Brain microvascular endothelial cell (primary cell): ENCODE results near the gene RBMXL3.
A peak's percentile ranks its signal among the peaks of the same experiment; 100 is the strongest.

ENCODE experiments used
- DNase-seq: peaks from one replicate; pipeline ENCODE4 v3.0.0-alpha.2; 2020
- H3K27ac ChIP-seq: fragments of 250-450 bp; sonication (Bioruptor Pico); 2 replicates; pipeline ENCODE4 v1.5.1; 2020; ENCODE audit warnings: mild to moderate bottlenecking, moderate library complexity
- H3K27me3 ChIP-seq: fragments of 250-450 bp; sonication (Bioruptor Pico); replicated peaks from 2 replicates; pipeline ENCODE4 v1.5.1; 2020; ENCODE audit warnings: mild to moderate bottlenecking
- H3K36me3 ChIP-seq: fragments of 250-450 bp; sonication (Bioruptor Pico); replicated peaks from 2 replicates; pipeline ENCODE4 v1.5.1; 2020; ENCODE audit warnings: mild to moderate bottlenecking
- H3K4me3 ChIP-seq: 2 replicates; pipeline ENCODE4 v1.5.1; 2011; ENCODE audit warnings: low read depth, mild to moderate bottlenecking, control low read depth, low read length, moderate library complexity
- in situ Hi-C: cut with HindIII; loops from 2 replicates; pipeline ENCODE4 v1.10.0; 2017; ENCODE audit warnings: low sequenced_read_pairs, low pct_ligation_motif_present
- TF ChIP-seq, protein P1 (sequence below): IDR thresholded peaks from 2 replicates; pipeline ENCODE4 v1.5.1; 2011; ENCODE audit warnings: low read depth, mild to moderate bottlenecking, moderate library complexity, low read length, control low read depth, inconsistent platforms; ENCODE audit errors: missing control alignments

Gene RBMXL3

DNA sequence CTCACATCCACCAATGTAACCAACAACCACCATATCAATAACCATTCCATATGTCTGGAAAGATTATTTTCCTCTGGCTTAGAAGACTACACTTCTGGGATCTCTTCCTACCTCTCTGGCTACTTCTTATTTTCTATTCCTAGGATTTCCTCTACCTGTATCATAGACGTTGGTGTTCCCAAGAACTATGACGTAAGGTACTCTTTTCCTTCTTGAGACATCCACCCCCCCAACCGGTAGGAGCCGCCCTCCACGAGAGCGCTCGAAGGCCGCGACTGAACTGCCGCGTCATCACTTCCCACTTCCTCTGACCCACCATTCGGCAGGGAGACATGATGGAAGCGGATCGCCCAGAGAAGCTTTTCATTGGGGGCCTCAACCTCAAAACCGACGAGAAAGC is at the start of gene RBMXL3:
Gene RBMXL3, plus strand, starts transcription at position 301 of the 400 bp plus-strand sequence. Its CDS starts 32 bp downstream, at position 333.
- no peak for DNase-seq
- TF ChIP-seq, protein P1, sequence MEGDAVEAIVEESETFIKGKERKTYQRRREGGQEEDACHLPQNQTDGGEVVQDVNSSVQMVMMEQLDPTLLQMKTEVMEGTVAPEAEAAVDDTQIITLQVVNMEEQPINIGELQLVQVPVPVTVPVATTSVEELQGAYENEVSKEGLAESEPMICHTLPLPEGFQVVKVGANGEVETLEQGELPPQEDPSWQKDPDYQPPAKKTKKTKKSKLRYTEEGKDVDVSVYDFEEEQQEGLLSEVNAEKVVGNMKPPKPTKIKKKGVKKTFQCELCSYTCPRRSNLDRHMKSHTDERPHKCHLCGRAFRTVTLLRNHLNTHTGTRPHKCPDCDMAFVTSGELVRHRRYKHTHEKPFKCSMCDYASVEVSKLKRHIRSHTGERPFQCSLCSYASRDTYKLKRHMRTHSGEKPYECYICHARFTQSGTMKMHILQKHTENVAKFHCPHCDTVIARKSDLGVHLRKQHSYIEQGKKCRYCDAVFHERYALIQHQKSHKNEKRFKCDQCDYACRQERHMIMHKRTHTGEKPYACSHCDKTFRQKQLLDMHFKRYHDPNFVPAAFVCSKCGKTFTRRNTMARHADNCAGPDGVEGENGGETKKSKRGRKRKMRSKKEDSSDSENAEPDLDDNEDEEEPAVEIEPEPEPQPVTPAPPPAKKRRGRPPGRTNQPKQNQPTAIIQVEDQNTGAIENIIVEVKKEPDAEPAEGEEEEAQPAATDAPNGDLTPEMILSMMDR: no peak

DNA sequence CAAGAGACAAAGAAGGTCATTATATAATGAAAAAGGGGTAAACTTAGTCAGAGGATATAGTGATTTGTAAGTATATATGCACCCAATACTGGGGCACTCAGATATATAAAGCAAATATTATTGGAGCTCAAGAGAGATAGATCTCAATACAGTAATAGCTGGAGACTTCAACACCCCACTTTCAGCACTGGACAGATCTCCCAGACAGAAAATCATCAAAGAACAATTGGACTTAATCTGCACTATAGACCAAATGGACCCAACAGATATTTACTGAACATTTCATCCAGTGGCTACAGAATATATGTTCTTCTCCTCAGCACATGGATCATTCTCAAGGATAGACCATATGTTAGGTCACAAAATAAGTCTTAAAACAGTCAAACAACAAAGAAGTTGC is 47.2 kb upstream of the RBMXL3 start:
- DNase-seq: peak; percentile 1
- Histone ChIP-seq H3K27ac (no peak overlapping the region), H3K4me3 (no peak overlapping the region), H3K36me3 (no peaks in the 10 kb centered on the region), H3K27me3 (no peaks in the 10 kb centered on the region)
- in situ Hi-C loops: no loop called here
- TF ChIP-seq, protein P1: no peak

More for the DNA sequence above, at the start of gene RBMXL3:
- H3K27ac ChIP-seq: no peak within 1 kb of the TSS
- H3K4me3 ChIP-seq: no peak within 1 kb of the TSS
- H3K36me3 ChIP-seq: no peaks in the 10 kb centered on the region
- in situ Hi-C loops: no loop called here
- H3K27me3 ChIP-seq: no peaks in the 10 kb centered on the region

DNA sequence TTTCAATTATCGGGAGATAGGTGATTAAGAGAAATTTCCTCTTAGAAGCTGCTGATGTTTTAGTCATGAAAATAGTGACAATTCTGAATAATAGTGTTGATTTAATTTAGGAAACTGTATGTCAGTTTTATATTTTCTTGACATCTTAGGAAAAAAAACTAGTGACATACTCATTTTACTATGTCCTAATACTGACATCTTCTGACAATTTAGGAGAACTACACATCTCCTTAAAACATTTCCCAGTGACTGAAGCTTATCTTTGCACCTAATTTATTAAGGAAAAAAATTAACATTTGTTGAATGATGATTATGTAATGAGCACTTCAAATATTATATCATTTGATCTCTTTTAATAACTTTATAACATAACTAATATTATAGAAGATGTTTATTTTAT is 42.0 kb upstream of the RBMXL3 start:
- in situ Hi-C loops: no loop called here
- no peaks in the 10 kb centered on the region for H3K27me3 ChIP-seq
- TF ChIP-seq, protein P1: peak; percentile 3
- no peaks in the 10 kb centered on the region for H3K36me3 ChIP-seq
- DNase-seq: no peak
- no peak overlapping the region for H3K27ac ChIP-seq
- H3K4me3 ChIP-seq: no peak overlapping the region

DNA sequence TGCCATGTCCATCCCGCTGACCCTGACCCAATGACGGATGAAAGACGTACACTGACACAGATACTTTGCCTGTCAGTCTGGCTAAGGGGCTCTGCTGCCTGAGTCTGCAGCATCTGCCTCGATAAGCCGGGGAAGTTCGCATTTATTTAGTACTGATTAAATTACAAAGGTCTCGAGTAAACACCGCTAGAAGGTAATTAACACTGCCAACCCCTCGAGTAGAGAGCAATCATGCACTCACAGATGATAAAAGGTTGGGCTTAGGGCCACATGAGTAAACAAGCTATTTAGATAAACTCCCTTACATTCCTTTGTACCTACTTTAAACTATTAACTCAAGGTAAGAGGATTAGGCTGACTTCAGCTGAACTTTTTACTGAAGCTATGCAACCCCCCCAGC is 16.0 kb upstream of the RBMXL3 start:
- H3K36me3 ChIP-seq: no peaks in the 10 kb centered on the region

DNA sequence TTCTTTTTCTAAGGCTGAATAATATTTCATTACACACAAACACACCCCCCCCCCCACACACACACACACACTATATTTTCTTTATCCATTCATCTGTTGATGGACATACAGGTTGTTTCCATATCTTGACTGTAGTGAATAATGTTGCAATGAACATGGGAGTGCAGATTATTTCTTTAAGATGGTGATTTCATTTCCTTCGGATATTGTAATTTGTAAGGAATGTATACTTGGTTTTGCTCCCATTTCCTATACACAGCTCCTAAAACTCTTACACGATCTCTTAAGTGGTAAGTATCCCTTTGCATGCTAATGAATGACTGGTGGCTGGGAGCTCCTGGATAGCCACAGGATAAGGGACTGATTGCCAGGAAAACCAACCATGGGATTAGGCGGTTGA is 14.7 kb upstream of the RBMXL3 start:
- Histone ChIP-seq H3K27me3 (no peaks in the 10 kb centered on the region), H3K4me3 (no peak overlapping the region), H3K36me3 (no peaks in the 10 kb centered on the region), H3K27ac (no peak overlapping the region)
- in situ Hi-C loops: no loop called here
- TF ChIP-seq, protein P1: no peak
- DNase-seq: no peak

More for the DNA sequence above, 16.0 kb upstream of the RBMXL3 start:
- no peak overlapping the region for H3K27ac ChIP-seq
- H3K27me3 ChIP-seq: no peaks in the 10 kb centered on the region
- TF ChIP-seq, protein P1: no peak
- no peak for DNase-seq
- in situ Hi-C loops: no loop called here
- no peak overlapping the region for H3K4me3 ChIP-seq

DNA sequence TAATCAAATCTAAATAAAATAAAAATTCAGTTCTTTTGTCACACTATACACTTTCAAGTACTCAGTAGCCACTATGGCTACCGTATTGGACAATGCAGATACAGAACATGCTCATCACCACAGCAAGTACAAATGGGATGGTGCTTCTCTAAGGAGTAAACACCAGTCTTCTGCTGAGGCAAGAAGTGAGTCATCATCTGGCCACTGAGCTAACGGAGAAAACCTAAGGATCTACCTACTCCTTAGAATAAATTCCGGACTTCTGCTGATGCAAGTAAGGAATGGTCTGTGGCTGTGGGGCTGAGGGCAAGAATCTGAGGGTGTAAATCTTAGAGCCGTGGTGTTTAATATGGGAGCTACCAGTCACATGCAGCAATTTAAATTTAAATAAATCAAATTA is 11.3 kb upstream of the RBMXL3 start:
- no peaks in the 10 kb centered on the region for H3K36me3 ChIP-seq
- H3K27me3 ChIP-seq: no peaks in the 10 kb centered on the region
- H3K4me3 ChIP-seq: no peak overlapping the region
- no peak overlapping the region for H3K27ac ChIP-seq
- TF ChIP-seq, protein P1: no peak
- DNase-seq: no peak
- in situ Hi-C loops: no loop called here
